Right hindlimb (tissue), 1 donor: ENCODE results near the gene BNC2.
A peak's percentile ranks its signal among the peaks of the same experiment; 100 is the strongest.

Source experiments
- DNase-seq: peaks from one replicate; pipeline ENCODE4 v3.0.0-alpha.2; 2018

The BNC2 gene

DNA sequence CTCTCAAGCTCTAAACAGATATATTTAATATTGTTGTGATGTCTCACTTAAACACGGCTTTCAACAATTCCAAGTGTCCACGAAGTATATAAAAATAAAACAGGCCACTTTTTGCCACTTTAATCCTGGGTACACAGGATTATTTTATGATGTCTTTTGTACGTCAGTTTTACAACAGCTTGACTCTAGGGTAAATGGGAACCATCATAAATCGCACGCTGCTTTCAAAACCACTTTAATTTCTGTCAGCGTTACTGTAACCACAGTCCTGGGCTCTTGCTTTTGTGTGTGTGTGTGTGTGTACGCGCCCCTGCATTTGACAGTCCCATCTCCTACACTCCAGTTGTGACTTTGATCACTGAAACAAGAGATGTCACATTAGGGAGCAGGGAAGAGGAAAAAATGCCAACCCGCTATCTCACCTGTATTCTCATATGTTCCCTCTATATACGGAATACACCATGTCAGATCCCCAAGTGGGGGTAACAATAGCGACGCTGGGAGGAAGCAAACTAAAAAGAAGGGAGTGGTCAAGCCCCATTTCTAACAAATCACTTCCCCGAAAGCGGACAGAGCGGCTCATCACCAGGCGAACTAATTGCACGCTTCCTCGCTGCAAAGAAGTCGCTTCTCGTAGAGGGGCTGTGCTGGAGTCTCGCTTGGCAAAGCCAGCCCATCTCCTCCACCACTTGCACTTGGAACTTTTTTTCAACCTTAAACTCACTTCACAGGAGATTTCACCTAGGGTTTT is 1.2 kb downstream of the BNC2 start:
- peak; percentile 68 for DNase-seq

DNA sequence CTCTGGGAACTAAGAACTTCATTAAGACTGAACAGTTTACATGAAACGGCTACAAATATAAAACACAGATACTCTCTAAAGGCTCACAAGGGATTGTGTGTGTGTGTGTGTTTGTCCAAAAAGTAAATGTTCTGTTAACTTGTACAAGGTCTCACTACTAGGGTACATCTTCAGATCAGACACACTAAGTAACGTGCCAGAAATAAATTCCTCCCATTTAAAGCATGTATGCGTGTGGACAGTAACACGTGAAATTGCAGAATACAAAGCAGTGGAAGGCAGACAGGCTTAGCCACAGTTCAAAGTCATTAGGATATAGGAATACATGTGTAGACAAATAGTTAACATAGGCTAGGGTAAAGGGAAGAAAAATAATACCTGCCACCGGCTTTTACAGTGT is 1.8 kb downstream of the BNC2 start:
- no peak for DNase-seq

DNA sequence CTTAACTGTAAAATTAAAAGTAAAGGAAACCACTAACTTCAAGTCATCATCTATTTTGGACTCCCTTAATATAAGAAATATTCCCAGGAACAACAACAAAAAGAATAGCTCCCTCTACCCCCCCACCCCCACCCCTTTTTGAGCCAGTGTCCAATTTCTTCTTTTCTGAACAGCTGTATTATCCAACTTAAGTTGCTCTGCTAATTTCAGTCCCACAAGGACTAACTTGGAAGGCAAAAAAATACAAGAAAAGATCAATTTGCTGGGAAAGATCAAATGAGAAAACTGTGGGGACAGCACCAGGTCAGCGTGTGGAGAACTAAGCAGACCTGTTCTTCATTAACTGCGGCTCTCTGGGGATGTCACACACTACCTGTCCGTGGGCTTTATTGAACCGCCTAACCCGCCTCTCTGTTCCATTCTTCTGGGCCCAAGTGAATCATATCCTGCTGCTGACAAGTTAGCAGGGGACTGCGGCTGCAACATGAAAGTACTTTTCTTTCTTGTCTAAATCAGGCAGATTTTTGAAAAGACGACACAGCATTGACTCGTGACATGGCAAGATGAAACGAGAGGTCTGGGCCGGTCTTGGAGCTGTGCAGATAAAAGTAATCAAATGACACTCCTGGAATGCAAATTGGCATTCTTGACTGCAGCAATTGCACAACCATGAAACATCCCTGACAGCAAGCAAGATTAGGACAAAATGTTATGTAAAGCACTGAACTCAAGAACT is 2.7 kb downstream of the BNC2 start:
- DNase-seq: peak; percentile 53

DNA sequence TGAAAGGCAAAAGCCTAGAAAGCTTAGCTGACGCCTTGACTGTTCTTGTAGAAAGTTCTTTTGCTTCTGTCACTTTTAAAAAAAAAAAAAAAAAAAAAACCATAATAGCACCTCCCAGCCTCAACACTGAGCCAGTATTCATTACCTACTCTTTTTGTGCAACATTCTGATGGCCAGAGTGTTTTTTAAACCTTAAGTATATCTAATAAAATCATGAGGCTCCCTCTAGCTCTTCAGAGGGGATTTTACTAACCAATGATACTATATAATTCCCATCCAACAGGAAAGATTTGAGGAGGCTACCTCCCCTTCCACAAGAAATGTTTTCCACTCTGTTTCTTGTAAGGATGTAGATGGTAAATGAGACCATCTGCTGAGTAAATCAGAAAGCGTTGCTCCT is 3.9 kb downstream of the BNC2 start:
- DNase-seq: no peak

DNA sequence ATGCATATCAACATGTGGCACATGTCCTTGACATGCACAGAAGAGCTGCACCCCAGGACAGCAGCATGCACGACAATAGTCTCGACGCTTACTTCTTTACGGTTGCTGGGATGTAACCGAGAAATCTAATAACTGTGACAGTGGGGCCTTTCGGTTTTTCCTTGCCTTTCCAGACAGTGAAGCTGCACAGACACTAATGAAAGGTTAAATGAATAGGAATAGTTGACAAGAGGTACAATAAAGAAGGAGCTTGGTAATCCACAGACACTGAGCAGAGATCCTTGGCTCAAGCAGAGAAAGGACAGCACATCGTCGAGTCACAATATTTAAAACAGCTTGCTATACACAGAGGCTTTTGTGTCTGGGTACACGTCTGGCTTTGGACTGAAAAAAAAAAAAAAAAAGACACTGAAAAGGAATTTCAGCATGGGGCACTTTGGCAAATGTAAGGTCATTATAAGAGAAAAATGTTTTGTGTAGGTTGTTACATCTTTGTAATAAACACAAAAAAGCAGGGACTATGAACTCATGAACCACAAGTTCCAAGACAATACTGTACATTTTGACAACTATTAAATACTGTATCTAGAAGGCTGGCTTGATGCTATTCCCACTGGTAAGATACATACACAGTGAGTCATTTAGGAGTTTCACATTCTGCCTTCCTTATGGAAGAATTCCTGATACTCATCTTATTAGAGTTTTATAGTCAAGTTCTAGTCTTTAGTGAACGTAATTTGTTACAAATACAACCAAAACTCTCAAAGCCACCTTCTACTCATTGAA is 5.6 kb downstream of the BNC2 start:
- DNase-seq: no peak

DNA sequence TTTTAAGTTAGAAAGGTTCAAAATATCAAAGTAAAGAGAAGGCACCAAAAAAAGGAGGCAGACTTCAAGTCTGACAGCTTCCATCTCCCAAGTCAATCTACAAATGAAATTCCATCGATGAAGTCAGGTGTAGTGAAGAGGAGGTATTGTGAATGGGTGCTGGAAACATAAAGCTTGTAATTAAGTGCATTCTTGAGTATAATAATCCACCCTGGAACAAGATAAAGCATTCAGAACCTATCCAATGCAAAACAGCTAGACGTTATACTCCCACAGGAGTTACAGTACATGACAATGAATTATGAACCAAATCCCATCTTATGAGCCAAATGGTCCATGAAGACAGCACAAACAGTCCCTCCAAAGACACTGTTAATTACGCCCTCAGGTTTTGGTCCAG is 22.3 kb downstream of the BNC2 start:
- DNase-seq: no peak

DNA sequence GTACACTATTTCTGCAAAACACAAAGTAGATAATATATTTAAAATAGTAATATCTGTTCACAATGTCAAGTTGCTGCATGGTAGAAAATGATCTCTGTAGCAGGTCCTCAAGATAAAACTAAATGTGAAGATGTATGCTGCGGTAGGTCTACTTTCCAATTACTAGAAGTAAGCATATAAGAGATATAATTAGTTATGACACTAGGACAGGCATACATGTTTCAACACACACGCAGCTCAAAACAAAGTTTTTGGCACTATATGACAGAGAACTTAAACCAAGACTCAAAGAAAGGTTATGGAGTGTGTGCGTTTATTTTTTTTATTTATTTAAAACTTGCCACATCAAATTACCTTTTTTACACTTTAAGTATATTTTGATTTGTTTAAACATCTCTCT is 23.5 kb downstream of the BNC2 start:
- DNase-seq: no peak

DNA sequence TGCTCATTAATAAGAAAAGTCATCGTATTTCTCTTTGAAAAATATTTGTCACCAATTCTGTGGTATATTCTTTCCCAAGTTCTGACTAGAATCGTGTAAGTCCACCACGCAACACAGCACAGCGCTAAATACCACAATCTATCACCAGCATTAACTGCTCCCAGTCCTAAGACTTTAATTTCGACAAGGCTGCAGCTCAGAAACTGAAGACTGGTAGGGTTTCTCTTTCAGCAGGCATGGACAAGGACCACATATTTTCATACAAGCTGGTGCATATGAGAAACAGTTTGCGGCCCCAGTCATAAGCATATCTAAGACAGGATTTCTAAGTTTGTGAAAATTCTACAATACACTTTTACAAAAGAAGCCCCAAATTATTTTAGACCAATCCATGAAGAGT is 24.1 kb downstream of the BNC2 start:
- no peak for DNase-seq

DNA sequence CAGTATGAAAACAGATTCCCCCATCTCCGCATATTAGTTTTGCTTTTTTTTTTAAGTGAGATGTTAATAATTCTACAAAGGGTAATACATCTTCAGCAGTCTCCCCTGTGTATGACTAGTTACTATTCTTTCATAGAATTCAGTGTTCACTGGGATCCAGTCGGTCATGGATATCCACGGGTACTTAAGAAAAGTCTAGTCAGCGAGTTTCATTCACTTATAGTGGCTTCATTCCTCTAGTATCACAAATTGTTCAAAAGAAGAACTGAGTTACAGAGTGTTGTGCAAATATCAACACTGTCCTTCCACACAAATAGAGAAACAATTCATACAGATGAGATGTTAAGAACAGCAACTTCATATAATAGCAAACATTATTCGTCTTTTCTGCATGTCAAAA is 35.7 kb downstream of the BNC2 start:
- DNase-seq: no peak

DNA sequence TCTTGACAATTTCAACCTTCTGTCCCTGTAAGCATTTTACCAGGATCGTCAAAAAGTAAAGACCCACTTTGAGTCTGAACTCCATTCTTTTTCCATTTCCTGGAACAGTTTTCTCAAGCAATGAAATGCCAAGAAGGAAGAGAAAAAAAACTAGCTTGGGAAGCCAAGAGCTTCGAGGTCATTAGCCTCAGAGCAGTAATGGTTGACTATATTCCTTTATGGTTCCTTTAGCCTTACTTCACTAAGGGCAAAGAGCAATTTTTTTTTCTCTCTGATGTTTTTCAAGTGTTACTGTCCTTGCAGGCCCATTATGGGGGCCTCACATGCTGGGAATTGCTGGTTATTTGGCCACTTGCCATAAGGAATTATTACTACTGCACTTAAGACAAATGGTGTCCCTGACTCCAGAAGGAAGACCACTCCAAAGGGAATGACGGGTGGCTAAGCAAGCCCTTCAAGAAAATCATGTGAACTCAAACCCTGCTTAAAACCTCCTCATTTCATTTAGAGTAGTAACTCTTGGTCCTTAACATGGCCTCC is 37.1 kb downstream of the BNC2 start:
- DNase-seq: no peak

DNA sequence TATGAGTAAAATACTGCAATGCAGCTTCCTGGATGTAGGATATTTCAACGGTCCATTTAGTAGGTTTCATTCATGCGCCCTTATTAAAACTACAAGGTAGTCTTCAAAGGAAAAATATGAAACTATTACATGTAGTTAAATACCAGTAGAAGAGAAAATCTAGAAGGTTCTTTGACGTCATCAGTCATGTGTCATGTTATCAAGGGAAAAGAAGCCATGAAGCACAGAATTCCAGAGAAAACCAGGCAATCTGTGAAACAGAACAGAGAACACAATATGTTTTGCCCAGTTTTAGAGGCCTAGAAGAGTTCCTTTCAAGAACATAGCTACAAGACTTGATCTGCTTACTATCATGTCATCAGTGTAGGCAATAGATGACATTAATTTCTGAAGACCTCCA is 38.4 kb downstream of the BNC2 start:
- no peak for DNase-seq

DNA sequence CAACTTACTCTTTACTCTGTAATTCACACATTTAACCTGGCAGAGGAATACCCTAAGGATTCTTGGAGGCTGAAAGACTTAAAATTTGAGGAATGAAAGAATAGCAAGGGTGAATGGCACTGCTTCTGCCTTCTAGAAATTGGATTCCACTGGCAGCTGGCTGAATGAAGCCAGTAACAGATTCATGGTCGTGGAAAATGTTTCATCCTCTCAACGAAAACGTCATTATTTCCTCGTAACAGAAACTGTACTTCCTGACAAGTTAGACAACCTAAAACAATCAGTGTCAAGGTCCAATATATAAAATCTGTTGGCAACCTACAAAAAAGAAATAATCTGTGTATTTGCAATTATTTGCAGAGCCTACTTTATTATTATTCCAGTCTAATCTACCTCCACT is 39.7 kb downstream of the BNC2 start:
- DNase-seq: no peak

DNA sequence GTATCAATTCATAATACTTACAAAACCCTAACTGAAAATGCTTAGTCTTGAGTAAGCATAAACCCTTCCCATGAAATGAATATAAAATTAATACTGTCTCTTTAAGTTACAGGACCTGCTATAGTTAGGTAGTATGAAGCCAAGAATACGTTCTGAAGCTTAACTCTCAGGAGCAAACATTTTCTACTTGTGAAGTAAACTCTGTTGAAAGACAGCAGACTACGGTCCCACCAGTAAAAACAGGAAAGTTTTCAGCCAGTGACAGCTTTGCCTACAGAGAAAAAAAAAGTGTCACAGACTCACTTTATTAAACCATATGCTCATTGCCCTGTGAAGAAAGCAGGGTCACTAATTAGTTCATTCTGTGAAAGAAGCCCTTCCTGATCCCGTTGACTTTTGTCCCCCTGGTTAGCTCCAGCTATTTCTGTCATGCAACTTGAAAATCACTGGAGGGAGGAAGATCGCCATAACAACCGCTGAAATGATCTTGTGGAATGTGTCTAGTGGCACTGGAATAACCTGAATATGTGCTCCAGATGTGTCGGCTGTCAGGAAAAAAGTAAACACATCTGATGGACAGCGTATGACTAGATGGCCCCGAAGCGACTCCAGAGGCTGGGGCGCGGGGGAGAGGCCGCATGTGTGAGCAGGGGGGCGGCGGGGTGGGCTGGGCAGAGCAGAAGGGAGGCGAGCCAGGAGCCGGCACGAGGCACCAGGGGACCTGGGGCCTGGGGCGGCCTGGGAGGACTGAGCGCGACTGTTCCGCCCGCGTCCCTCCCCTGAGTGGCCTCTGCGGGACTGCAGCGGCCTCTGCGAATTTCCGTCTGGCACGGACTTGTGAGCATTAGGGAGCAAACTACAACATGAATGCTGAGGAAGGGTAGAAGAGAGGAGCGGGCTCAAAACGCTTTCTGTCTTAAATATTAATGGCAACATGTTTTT is 41.9 kb downstream of the BNC2 start:
- peak; percentile 68 for DNase-seq

DNA sequence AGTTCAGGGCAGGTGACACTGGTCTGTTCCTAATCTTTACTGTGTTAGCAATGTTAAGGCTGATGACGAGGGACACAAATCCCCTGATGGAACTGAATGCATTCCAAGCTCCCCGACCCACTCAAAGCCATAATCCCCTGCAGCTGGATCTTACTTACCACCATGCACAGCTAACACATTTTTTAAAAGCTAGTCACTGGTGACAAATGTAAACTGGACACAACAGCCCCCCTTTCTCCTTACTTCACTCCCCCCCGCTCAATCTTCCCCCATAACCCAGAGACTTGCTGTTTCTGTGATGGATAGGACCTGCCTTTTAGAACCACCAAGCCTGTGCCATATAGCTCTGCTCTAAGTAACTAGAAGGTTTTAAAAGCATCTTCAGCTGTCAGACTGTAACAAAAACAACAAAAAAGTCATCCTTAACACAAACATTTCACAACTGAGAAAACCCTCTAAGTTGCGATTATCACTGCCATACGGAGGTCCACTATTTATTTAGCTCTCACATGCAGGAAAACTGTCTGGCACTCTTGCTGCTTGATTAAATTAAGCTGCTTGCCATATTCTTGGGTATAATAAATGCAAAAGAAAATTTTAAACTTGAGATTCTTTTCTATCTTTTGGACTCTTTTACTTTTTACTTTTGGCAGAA is 44.4 kb downstream of the BNC2 start:
- peak; percentile 49 for DNase-seq

DNA sequence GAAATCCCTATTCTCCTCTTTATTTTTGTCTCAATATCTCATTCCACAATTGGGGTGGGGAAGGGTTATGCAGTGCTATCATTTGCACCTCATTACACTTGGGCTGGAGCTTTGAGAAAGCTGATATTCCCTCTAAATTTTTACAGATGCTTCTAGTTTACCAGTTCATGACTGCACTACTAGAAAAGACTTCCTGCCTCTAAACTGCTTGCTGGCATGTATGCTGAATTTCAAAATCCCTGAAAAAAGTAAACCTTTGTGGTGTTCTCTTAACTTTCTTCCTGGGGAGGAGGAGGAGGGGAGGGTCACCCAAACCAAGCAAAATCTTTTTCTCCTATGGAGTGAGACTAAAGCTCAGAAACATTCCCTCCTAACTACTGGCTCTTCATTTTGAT is 45.1 kb downstream of the BNC2 start:
- no peak for DNase-seq

DNA sequence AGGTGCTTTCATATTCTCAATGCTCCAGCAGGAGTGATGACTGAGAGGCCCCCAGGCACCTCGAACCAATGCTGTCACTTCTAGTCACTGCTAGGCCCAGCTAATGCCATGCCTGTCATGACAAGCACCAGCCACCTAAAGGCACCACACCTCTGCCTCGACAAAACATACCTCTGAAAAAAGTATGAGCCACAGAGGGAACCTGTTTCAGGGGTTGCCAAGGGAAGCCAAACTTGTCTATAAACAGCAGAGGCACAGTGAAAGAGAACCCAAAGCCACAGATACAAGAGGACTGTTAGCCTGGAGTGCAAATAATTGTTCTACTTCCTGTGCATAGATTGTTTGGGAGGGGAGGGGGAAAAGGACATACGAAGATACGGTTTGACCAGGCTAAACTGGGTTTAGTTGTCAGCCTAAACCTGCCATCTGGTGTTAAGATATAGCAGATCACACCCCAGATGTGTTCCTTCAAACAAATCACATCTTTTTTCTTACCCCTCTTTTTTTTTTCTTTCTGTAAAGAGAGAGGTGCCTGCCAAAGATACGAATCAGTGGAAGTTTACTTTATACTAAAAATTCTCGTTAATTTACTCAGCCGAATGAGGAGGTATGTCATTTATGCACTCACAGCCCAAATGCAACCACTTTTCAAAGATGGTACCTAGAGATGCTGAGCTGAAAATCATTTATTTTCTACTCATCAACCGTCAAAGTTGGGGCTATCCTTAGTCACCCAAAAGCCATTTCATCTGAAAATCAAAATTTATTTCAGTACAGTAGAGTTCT is 45.7 kb downstream of the BNC2 start:
- no peak for DNase-seq

DNA sequence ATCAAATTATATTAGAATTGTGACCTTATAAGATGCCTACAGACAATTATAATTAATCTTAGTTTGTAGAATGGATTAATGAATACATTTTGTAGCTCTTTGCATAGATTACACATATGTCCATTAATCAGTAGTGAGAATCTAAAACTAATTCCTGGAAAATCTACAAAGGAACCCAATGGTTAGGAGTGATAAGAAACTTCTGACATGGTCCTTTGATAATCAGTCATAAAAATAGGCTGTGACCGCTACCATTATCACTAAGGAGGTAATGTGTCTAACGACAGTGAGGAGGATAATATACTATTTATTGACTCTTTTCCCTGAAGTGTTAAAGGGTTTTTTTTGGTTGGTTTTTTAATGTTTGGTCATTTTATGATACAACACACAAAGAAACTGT is 46.6 kb downstream of the BNC2 start:
- DNase-seq: no peak

DNA sequence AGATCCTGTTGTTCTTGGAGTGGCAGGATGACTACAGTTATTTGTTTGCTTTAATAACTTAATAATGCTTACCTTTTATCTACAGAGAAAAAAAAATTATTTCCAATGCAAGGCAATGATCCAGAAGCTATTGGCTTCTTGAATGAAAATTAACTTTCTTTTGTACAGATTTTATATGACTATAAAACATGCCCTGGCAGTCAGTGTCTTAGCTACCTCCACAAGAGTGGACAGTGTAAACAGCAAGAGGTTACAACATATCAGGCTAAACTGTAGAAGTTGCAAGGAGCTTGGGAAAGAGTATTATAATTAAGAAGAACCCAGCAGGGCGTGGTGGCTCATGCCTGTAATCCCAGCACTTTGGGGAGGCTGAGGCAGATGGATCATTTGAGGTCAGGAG is 49.1 kb downstream of the BNC2 start:
- DNase-seq: no peak

DNA sequence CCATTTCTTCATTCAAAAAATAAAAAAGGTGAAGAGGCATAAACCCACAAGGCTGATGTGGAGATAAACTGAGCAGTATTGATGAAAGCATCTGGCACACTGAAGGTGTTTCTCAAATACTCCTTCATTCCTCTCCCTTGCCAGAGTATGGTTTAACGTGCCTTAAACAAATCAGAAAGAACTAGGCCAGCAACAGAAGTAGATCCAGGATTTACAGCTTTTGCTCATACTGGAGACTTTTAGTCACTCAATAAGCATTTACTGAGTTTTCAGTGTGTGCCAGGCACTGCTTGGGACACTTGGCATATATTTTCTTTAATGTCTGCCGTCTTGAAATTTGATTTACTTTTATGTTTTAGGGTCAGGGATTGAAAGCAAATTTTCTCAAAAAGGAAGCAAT is 53.0 kb downstream of the BNC2 start:
- DNase-seq: no peak

DNA sequence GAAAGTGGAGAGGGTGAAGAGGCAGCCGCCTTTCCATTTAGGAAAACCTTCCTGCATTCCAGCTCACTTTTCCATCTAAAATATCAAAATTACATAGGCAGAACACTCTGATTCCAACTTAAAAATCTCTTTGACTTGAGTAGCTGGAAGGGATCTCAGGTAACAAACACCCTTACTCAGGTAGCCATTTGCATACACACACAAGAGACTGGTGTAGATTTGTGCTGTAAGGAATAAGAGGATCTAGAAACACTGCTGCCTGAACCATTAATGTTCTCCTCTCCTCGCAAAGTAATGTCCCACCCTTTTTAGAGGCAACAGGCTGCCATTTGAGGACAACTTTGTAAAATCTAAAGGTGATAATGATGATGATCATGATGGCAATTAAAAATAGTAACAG is 53.5 kb downstream of the BNC2 start:
- DNase-seq: no peak

DNA sequence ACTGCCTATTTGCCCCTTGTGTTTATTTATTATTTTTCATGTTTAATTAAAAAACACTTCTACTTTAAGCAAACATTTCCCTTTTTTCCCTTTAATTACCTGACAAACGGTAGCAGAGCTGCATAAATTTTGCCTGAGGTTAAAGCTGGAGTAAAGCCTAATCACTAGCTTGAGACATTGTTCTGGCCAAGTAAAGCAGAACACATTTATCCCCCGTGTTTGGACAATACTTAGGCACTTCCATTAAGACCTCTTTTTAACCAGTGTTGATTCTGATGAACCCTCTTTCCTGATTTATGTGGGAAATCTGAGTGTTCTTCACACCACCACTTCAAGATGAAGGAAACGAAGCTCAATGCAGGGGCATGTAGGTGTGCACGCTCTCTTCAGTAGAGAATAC is 54.5 kb downstream of the BNC2 start:
- no peak for DNase-seq
